ENCODE measurements around the gene BMP6. TPM values are rescaled to one million over a fixed set of nuclear protein-coding genes. Genes with fewer than 3 reads are reported as not detected.

Gene BMP6
- total RNA-seq, 1 experiment from 2014 or later = 1.6 TPM

DNA sequence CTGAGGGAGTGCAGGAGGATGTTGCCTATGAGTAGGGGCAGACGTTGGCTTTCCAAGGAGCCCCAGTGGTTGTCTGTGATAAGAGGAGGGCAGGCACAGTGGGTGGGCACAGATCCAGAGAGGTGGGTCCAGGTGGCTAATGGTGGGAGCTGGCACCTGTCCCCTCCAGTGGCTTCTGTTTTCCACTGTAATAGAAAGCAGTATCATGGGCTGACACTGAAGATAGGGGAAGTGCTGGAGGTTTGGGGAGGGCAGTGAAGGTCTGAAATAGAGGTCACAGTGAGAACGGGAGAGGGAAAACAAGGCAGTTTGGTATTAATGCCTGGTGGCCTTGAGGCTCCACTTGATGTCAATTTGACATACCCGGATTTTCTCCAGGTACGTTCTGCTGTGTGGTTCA is 195.1 kb downstream of the BMP6 start:
- H3K4me3 ChIP-seq (replicated peaks in 1 of 2; ENCODE audit: low read depth in 1 of 2, low read length in 2 of 2) = no peak overlapping the region
- no peak overlapping the region for H3K9ac ChIP-seq (ENCODE audit: low read length)
- H3K9me2 ChIP-seq (ENCODE audit: insufficient read depth) = no peaks in the 10 kb centered on the region
- H2AFZ ChIP-seq (ENCODE audit: low read depth, low read length, poor library complexity, severe bottlenecking) = no peak overlapping the region
- H3K4me2 ChIP-seq (ENCODE audit: low read length) = no peak overlapping the region
- DNase-seq (ENCODE audit: low read depth, low spot score) (no peak), ATAC-seq (no peak)
- no peak overlapping the region for H3K27ac ChIP-seq (ENCODE audit: low read depth, low read length)
- no peaks in the 10 kb centered on the region for H3K79me2 ChIP-seq (ENCODE audit: insufficient read depth, low read length)
- no TSS peak for BruUV-seq (replicated peaks)
- ChIA-PET RAD21 (ENCODE audit: low non-redundant PET in 1 of 2, low total read pairs in 2 of 2, uncharacterized antibody in 2 of 2, unreplicated experiment in 2 of 2) (no interaction called here), CTCF (no interaction called here), POLR2A (no interaction called here)
- intact Hi-C loops (cut with micrococcal nuclease) = no loop called here
- no peaks in the 10 kb centered on the region for H3K9me3 ChIP-seq (ENCODE audit: control insufficient read depth in 1 of 2, insufficient read depth in 1 of 2, low read depth in 1 of 2, low read length in 2 of 2)
- H3K36me3 ChIP-seq (ENCODE audit: control insufficient read depth in 1 of 2, insufficient read depth in 2 of 2, low read length in 2 of 2) = no peaks in the 10 kb centered on the region
- no peak for TF ChIP-seq POLR2AphosphoS5 (IDR thresholded peaks at IDR 0.05; ENCODE audit: low read depth, low read length)
- TF ChIP-seq CEBPB (IDR thresholded peaks at IDR 0.05; ENCODE audit: low read depth) = no peak
- TF ChIP-seq SIN3A (IDR thresholded peaks at IDR 0.05; ENCODE audit: low read depth) = no peak
- TF ChIP-seq ZFX (IDR thresholded peaks at IDR 0.05) = no peak
- TF ChIP-seq POLR2A (IDR thresholded peaks at IDR 0.05; ENCODE audit: borderline replicate concordance, extremely low read depth, insufficient read depth, insufficient read length) = no peak
- TF ChIP-seq, protein P1, sequence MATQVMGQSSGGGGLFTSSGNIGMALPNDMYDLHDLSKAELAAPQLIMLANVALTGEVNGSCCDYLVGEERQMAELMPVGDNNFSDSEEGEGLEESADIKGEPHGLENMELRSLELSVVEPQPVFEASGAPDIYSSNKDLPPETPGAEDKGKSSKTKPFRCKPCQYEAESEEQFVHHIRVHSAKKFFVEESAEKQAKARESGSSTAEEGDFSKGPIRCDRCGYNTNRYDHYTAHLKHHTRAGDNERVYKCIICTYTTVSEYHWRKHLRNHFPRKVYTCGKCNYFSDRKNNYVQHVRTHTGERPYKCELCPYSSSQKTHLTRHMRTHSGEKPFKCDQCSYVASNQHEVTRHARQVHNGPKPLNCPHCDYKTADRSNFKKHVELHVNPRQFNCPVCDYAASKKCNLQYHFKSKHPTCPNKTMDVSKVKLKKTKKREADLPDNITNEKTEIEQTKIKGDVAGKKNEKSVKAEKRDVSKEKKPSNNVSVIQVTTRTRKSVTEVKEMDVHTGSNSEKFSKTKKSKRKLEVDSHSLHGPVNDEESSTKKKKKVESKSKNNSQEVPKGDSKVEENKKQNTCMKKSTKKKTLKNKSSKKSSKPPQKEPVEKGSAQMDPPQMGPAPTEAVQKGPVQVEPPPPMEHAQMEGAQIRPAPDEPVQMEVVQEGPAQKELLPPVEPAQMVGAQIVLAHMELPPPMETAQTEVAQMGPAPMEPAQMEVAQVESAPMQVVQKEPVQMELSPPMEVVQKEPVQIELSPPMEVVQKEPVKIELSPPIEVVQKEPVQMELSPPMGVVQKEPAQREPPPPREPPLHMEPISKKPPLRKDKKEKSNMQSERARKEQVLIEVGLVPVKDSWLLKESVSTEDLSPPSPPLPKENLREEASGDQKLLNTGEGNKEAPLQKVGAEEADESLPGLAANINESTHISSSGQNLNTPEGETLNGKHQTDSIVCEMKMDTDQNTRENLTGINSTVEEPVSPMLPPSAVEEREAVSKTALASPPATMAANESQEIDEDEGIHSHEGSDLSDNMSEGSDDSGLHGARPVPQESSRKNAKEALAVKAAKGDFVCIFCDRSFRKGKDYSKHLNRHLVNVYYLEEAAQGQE (IDR thresholded peaks at IDR 0.05; ENCODE audit: low read depth) = no peak
- no peak for TF ChIP-seq JUND (IDR thresholded peaks at IDR 0.05)
- TF ChIP-seq, protein P2, sequence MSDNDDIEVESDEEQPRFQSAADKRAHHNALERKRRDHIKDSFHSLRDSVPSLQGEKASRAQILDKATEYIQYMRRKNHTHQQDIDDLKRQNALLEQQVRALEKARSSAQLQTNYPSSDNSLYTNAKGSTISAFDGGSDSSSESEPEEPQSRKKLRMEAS (IDR thresholded peaks at IDR 0.05) = no peak
- TF ChIP-seq YY1 (IDR thresholded peaks at IDR 0.05; ENCODE audit: extremely low read depth, insufficient replicate concordance, low read depth, low read length) = no peak
- TF ChIP-seq, protein P3, sequence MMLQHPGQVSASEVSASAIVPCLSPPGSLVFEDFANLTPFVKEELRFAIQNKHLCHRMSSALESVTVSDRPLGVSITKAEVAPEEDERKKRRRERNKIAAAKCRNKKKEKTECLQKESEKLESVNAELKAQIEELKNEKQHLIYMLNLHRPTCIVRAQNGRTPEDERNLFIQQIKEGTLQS (IDR thresholded peaks at IDR 0.05) = no peak
- TF ChIP-seq SP1 (IDR thresholded peaks at IDR 0.05; ENCODE audit: low read depth) = no peak
- TF ChIP-seq EZH2 (IDR thresholded peaks at IDR 0.05) = no peak
- no peak for TF ChIP-seq EGR1 (IDR thresholded peaks at IDR 0.05; ENCODE audit: low read depth)
- TF ChIP-seq ELF1 (IDR thresholded peaks at IDR 0.05; ENCODE audit: borderline replicate concordance, low read depth) = no peak
- no peak for TF ChIP-seq ZNF274 (IDR thresholded peaks at IDR 0.05; ENCODE audit: low read depth, low read length)
- TF ChIP-seq, protein P4, sequence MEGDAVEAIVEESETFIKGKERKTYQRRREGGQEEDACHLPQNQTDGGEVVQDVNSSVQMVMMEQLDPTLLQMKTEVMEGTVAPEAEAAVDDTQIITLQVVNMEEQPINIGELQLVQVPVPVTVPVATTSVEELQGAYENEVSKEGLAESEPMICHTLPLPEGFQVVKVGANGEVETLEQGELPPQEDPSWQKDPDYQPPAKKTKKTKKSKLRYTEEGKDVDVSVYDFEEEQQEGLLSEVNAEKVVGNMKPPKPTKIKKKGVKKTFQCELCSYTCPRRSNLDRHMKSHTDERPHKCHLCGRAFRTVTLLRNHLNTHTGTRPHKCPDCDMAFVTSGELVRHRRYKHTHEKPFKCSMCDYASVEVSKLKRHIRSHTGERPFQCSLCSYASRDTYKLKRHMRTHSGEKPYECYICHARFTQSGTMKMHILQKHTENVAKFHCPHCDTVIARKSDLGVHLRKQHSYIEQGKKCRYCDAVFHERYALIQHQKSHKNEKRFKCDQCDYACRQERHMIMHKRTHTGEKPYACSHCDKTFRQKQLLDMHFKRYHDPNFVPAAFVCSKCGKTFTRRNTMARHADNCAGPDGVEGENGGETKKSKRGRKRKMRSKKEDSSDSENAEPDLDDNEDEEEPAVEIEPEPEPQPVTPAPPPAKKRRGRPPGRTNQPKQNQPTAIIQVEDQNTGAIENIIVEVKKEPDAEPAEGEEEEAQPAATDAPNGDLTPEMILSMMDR (IDR thresholded peaks at IDR 0.05 in 2 of 3, conservative IDR thresholded peaks at IDR 0.05 in 1 of 3; ENCODE audit: borderline replicate concordance in 1 of 3, insufficient read depth in 1 of 3, low read depth in 2 of 3, low read length in 2 of 3) = no peak
- TF ChIP-seq SRF (IDR thresholded peaks at IDR 0.05; ENCODE audit: low read depth) = no peak
- no peaks in the 10 kb centered on the region for H4K20me1 ChIP-seq (ENCODE audit: insufficient read depth)
- peaks cover 15 to 20% of the 10 kb centered on the region in 2 experiments for H3K4me1 ChIP-seq (ENCODE audit: control insufficient read depth in 1 of 2, insufficient read depth in 2 of 2, low read length in 2 of 2)
- H3K27me3 ChIP-seq (ENCODE audit: insufficient read depth, low read length) = peaks cover 8% of the 10 kb centered on the region; the same call in 1 of the 2 replicates

Measured in HCT116 (cell line).